Panc1 (cell line): Measurements from ENCODE around the gene ZNF804B.

Source experiments
- CTCF ChIP-seq: fragments of 450-650 bp; IDR thresholded peaks from 2 replicates; pipeline ENCODE4 v1.5.1; 2017; ENCODE audit warnings: mild to moderate bottlenecking
- POLR2AphosphoS5 ChIP-seq: IDR thresholded peaks from 2 replicates; pipeline ENCODE4 v1.6.1; 2012; ENCODE audit warnings: mild to moderate bottlenecking, low read depth, low read length, moderate library complexity
- SIN3A ChIP-seq: IDR thresholded peaks from 2 replicates; pipeline ENCODE4 v1.6.1; 2012; ENCODE audit warnings: low read depth, mild to moderate bottlenecking, low read length, moderate library complexity, borderline replicate concordance; ENCODE audit not compliant: insufficient read depth

DNA sequence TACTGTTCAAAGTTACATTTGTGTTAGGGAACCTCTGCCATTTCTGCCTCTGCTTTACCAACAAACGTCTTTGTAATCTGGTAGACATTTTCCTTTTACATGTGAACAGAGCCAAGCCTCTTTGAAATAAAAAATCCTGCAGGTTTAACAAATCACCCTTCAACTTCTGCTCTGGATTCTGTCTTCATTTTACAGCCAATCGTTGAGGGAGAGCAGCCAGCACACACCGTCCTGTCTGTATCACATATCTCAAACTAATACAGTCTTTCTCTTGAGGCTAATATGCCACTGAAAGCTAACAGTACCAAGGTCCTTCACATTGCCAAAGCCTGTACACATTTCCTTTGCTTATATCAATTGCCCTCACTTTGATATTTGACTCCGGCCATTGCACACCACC, 504.6 kb downstream of the ZNF804B start:
- TF ChIP-seq CTCF (no peak), POLR2AphosphoS5 (no peak), SIN3A (no peak)
